Brain pericyte (primary cell): Measurements from ENCODE around the gene SLC6A13.
A peak's percentile ranks its signal among the peaks of the same experiment; 100 is the strongest.
"Not testable (repeated sequence)": the region's sequence is repeated elsewhere in the genome, so short reads cannot be mapped to it uniquely, and the experiment has no call there.

Source experiments
- DNase-seq: peaks from one replicate; pipeline ENCODE4 v3.0.0-alpha.2; 2012; ENCODE audit warnings: low read depth, low spot score

SLC6A13 gene

DNA sequence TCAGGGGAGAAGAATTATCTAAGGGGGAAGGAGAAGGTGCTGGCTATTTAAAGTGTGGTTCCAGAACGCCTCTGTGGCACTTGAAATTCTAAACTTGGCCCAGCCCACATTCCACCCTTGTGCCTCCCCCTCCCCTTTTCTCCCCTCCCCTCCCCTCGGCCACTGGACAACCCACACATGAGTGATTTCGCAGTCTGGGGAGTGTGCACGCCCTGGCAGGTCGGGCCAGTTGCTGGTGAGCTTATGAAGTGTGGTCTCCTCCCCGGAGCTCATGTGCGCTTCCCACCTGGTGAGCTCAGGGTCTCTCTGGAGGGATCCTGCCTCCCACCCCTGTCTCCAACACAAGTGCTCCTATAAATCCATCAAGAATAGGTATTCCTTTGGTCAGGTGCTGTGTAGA lies at the start of gene SLC6A13:
Gene SLC6A13 (minus strand): TSS at position 20 of the 400 bp plus-strand sequence. CDS start 2,784 bp downstream, outside the sequence.
- no peak for DNase-seq

DNA sequence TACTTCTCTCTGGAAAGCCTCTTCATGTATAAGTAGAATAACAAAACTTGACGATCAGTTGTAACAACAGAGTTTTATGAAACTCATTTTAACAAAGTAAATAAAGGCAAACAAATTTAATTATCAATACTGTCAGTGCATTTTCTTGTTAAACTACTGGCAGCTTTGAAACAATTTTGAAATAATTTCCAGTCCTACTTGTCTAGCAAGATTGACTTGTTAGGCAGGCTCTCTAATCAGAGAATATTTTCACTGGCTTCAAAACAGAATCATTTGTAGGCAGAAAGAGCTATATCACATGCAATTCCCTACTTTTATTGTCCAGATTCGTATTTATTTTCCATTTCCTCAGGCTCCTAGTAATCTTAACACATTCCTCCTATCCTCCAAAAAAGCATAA lies 45.9 kb upstream of the SLC6A13 start:
- no peak for DNase-seq

DNA sequence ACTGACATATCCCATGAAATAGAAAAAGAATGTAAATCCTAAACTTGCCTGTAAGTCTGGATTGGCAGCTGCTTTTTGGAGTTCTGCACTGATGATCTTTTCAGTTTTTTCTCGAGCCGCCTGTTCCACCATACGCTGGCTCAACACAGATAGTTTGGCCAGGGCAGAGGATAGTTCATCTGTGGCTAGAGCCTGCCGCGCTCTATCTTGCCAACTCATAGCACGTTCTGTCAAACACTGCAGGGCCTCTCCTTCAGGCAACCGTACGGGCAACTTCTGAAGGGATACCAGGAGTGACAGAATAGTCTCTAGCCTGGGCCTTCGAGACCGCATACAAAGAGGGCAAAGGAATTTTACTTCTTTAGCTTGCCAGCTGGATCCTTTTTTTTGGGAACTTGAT lies 44.8 kb upstream of the SLC6A13 start:
- DNase-seq = no peak

DNA sequence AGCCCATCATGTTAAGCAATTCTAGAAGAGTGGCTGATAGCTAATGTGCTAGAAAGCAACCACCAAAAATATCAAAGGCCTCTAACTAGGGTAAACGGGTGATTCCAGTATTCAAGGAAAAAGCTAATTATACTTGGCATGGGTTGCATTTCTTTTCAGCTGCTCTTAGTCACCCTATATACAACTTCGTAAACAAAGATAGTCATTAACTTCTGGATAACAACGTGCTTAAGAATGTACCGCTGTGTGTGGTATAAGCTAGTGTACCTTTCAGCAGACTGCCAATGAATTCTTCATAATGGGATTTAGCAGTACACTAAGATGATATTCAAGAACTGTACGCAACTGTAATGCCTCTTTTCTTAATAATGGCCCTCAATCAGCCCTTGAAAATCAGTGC lies 42.2 kb upstream of the SLC6A13 start:
- DNase-seq = no peak

DNA sequence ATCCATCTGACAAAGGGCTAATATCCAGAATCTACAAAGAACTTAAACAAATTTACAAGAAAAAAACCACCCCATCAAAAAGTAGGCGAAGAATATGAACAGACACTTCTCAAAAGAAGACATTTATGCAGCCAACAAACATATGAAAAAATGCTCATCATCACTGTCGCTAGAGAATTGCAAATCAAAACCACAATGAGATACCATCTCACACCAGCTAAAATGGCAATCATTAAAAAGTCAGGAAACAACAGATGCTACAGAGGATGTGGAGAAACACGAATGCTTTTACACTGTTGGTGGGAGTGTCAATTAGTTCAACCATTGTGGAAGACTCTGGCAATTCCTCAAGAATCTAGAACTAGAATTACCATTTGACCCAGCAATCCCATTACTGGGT lies 40.1 kb upstream of the SLC6A13 start:
- DNase-seq = not testable (repeated sequence)

DNA sequence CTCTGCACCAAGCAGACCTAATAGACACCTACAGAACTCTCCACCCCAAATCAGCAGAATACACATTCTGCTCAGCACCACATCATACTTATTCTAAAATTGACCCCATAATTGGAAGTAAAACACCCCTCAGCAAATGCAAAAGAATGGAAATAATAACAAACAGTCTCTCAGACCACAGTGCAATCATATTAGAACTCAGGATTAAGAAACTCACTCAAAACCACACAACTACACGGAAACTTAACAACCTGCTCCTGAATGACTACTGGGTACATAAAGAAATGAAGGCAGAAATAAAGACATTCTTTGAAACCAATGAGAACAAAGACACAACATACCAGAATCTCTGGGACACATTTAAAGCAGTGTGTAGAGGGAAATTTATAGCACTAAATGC lies 37.5 kb upstream of the SLC6A13 start:
- not testable (repeated sequence) for DNase-seq

DNA sequence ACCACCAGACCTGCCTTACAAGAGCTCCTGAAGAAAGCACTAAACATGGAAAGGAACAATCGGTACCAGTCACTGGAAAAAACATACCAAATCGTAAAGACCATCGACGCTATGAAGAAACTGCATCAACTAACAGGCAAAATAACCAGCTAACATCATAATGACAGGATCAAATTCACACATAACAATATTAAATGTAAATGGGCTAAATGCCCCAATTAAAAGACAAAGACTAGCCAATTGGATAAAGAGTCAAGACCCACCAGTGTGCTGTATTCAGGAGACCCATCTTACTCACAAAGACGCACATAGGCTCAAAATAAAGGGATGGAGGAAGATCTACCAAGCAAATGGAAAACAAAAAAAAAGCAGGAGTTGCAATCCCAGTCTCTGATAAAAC lies 36.9 kb upstream of the SLC6A13 start:
- DNase-seq = not testable (repeated sequence)

DNA sequence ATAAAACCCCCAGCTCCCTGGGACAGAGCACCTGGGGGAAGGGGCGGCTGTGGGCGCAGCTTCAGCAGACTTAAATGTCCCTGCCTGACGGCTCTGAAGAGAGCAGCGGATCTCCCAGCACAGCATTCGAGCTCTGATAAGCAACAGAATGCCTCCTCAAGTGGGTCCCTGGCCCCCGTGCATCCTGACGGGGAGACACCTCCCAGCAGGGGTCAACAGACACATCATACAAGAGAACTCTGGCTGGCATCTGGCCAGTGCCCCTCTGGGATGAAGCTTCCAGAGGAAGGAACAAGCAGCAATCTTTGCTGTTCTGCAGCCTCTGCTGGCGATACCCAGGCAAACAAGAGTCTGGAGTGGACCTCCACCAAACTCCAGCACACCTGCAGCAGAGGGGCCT lies 35.4 kb upstream of the SLC6A13 start:
- not testable (repeated sequence) for DNase-seq

DNA sequence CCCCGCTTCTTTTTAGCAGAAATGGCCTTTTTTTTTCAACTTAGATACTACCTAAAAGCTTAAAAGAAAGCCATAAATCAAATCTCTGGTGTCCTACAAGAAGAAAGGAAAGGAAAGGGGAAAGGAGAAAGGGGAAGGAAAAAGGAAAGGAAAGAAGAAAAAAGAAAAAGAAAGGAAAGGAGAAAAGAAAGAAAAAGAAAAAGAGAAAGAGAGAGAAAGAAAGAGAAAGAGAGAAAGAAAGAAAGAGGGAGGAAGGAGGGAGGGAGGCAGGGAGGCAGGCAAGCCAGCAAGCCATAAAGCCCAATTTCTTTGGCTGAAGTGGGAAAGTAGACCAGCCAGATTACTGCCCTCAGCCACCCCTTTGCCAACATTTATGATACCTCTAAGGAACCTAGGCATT lies 32.5 kb upstream of the SLC6A13 start:
- no peak for DNase-seq

DNA sequence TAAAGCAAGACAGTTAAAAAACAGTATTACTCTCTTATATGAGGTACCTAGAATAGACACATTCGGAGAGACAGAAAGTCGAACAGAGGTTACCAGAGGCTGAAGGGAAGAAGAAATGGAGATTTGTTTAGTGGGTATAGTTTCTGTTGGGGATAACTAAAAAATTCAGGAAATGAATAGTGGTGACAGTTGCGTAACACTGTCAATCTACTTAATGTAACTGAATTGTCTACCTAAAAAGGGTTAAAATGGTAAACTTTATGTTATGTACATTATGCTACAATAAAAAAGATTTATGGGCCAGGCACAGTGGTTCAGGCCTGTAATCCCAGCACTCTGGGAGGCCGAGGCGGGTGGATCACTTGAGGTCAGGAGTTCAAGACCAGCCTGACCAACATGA lies 30.6 kb upstream of the SLC6A13 start:
- DNase-seq = no peak

DNA sequence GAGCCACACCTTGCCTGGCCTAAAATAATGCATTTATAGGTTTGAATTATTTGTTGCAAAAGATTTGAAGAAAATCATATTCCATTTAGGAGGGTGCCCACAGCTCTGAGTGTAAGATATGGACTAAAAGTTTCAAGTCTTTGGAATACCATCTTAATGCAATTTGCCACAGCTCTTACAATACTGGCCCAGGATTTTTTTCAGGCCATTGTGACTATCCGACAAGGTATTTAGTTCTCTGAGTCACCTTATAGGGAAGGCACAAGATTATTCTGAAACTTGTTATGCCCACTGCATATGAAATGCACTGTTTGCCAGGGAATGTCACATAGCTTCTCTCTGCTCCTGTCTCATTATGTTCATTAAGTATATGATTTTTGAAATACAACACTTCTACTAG lies 29.6 kb upstream of the SLC6A13 start:
- no peak for DNase-seq

DNA sequence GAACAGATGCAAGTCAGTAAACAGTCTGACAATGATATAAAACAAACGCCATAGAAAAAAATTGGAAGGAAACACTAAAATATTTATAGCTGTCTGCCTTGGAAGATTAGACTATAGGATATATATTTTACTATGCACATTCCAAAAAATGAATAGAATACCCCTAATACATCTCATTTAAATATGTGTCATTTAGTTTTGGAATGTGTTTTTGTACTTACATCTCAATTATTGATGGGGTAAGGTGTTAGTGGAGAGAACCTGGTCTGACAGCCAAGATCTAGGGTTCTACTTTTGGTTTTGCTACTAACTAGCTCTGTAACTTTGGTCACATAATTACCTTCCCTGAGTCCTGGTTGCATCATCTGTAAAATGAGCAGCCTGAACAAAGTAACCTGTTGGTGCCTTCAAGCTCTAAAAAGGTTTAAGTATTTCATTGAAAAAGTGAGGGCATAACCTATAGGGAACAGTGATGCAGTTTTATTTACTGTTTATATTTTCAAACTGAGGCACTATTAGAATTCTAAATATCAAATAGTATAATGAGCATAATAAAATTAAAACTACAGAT lies 28.6 kb upstream of the SLC6A13 start:
- DNase-seq = no peak

DNA sequence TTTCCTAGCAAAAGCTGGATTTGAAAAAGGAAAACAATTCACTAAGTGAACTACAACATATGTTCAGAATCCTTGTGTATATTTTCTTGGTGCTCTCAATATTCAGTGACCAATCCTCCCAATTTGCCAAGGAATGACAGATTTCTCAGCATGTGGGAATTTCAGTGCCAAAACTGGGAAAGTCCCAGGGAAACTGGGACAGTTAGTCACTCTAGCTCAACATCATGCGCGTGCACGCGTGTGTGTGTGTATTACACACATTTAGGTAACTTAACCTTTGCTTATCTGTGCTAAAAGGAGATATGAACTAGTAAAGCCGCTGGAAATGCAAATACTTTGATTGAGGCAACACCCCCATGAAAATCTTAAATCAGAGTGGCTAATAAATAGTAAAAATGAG lies 26.1 kb upstream of the SLC6A13 start:
- DNase-seq = no peak

DNA sequence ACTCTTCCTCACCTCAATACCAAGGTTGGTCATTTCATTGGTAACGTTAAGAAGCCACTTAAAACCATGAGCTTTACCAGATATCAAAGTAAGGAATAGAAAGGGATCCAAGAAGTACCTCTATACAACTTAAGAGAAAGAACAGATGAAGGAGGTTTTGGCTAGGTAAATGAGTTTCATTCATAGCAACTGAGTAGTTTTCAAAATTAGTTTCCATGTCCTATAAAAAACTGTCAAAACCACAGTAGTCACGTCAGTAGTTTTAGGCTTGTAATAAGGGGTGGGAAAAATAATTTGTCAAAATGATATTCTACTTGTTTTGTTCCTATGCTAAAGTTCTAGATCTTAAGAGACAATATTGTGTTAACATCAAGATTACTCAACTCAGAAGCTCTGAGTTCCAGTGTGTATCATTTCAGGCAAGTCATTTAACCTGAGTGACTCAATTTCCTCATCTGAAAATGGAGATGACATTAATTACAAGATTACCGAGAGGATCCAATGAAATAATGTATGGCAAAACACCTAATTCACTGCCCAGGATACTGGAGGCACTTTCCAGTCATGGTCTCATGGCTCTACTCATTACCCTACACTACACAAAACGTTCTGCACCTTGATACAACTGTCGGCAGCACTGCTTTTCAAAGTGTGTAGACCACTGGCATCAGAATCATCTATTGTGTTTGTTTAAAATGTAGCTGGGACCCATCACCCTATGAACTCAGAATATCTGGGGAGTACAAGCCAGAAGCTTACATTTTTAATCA lies 24.1 kb upstream of the SLC6A13 start:
- DNase-seq = no peak

DNA sequence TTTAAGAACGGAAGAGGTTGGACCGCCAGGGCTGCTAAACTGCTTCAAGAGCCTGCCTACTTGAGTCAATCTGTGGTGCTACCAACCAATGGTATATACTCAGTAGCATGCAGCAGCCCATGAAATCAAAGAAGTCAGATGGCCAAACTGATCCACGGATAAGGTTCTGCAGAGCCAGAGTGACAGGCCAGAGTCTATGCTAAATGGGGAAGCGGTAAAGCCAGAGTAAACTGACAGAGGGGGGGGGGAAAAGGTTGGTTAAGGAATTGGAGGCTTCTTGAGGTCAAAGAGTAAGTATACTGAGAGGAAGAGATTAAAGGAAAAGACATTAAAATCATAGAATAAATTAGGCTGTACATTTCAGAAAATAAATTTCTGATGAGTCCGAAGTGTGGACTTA lies 15.4 kb upstream of the SLC6A13 start:
- DNase-seq = no peak

DNA sequence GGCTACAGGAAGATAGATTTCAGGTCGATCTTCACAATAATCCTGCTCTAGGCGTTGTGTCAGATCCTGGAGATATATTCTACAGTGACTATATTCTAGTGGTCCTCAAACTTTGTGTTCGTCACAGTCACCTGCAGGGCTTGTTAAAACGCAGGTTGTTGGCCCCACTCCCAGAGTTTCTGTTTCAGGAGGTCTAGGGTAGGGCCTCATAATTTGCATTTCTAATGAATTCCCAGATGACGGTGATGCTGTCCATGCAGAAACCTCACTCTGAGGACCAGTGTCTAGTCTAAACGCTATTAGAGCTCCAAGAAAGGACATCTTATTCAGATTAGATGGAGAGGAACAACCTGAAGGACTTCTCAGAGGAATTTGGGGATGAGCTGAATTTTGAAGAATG lies 13.2 kb upstream of the SLC6A13 start:
- no peak for DNase-seq

DNA sequence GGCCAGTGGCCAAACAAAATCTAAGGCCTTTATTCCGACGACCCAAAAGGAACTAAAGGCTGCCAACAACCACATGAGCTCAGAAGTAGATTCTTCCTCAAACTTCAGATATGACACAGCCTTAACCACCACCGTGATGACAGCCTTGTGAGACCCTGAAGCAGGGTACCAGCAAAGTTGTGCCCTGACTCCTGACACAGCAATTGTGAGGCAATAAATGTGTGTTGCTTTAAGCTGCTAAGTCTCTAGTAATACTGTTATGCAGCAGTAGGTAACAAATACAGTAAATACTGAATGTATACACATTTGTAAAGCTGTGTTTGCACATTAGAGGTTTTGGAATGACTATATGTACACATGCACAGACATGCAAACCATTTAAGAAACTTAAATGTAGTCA lies 10.7 kb upstream of the SLC6A13 start:
- no peak for DNase-seq

DNA sequence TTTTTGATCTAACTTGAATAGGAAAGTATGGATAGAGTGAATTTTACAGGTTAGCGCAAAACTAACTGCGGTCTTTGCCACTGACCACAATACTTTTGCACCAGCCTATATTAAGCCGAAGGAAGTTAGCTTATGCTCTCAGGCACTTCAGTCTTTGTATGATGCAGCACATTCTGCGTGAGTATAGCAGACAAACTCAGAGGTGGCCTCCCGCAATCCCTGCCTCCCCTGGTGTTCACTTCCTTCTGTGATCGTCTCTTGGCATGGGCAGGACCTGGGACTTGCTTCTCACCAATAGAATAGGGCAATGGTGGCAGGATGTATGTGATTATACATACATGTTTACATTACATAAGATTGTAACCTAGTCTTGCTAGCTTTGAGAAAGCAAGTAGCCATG lies 10.3 kb upstream of the SLC6A13 start:
- peak; percentile 6 for DNase-seq

DNA sequence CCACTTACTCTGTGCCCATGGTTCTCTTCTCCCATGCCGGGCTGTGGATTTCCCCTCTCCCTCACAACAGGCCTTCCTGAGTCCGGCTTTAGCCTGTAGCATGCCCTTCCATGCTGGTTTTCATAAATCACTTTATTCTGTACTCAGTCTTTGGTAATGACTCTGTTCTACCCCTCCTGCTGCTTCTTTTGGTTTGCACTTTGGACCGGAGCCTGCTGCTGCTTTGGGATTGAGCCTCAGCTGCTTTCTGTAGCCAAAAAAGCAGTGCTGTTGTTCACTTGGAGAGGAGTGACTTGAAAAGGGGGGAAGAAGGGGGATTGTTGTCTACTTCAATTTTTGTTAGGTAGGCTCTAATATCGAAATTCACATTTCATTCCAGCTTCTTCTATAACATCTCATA lies 8.5 kb upstream of the SLC6A13 start:
- DNase-seq = no peak

DNA sequence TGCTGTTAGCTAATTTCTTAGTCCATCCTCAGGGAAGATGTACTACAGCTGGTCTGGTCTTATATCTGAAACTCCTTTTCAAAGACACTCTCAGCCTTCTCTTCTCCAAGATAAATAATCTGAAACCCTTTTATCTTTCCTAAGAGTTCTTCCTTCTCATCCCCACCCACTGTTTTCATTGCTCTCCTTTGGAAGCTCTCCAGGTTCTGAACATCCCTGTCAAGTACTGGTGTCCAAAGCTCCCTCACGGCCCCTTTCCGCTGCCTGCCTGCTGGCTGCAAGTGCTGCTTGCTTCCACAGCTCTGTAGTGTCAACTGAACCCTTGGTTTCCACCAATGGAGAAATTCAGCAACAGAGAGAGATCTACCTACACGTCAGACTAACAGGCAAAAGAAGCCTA lies 6.6 kb upstream of the SLC6A13 start:
- DNase-seq = peak; percentile 61

DNA sequence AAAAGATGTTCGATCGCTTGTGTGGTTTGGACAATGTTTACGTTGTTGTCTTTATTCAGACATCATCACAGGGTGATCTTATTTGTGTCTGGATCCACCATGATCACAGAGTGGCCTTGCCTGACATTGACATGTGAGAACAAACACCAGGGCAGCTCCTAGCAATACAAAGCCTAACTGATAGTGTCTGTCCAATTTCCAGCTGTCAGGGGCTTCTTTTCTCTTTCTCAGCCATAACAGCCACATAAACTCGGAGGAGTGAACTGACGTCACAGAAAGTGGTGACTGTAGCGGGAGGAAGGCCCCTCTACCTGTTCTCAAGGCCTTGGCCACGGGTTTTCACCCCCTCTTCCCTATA lies 5.8 kb upstream of the SLC6A13 start:
- DNase-seq = no peak

DNA sequence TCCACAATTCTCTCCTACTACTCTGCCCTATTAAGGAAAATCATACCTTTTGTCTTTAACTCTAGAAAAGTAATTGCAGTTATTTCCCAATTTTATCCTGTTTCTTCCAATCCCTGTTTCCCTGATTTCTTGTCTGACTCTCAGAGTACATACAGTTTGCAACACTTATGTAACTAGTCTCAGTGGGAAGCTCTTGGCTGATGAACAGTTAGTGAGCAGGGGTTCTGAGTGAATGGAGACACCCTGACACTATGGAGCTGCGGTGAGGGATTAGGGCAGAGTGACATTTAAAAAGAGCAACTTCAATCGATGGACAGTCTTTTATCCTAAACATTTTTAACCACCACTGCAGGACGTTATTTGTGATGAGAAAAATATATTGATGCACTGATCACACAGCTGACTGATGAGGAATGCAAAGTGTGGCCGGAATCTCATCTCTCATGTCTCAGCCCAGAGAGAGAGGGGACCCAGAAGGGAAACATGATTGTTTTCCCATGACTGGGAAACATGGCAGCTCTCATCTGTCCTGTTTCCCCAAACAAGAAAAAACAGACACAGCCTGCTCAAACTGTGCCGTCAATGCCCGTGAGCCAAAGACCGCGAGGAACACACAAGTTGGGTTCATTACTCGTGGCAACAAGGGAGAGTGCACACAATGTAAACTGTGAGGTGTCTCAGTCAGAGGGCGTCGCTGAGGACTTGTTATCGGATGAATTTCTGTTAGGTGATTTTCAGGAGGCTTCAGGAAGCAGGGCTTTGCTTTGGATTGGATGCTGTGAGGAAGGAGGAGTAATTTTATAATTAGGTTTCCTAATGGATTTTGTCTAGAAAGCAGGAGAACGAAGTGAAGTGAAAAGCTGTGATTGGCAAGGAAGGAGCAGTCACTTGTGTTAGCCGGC lies 5.2 kb upstream of the SLC6A13 start:
- no peak for DNase-seq

DNA sequence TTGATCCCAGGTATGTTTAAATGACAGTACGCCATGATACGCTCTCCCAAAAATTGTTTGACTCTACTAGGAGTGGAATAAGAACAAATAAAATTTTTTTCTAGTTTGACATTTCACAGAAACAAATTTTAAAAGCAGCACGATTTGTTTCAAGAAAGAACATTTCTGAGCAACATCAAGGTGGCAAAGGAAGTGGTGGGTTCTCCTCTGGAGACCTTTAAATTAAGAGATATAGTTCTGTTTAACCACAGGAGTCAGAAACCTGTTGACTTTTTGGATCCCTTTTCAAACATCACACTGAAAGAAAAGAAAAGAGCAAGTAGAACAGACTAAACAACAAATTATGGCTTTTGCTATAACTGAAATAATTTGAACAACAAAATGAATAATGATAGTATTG lies 2.5 kb upstream of the SLC6A13 start:
- DNase-seq = no peak
